ENCODE results near the gene KDF1.

KDF1 gene, protein sequence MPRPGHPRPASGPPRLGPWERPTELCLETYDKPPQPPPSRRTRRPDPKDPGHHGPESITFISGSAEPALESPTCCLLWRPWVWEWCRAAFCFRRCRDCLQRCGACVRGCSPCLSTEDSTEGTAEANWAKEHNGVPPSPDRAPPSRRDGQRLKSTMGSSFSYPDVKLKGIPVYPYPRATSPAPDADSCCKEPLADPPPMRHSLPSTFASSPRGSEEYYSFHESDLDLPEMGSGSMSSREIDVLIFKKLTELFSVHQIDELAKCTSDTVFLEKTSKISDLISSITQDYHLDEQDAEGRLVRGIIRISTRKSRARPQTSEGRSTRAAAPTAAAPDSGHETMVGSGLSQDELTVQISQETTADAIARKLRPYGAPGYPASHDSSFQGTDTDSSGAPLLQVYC

DNA sequence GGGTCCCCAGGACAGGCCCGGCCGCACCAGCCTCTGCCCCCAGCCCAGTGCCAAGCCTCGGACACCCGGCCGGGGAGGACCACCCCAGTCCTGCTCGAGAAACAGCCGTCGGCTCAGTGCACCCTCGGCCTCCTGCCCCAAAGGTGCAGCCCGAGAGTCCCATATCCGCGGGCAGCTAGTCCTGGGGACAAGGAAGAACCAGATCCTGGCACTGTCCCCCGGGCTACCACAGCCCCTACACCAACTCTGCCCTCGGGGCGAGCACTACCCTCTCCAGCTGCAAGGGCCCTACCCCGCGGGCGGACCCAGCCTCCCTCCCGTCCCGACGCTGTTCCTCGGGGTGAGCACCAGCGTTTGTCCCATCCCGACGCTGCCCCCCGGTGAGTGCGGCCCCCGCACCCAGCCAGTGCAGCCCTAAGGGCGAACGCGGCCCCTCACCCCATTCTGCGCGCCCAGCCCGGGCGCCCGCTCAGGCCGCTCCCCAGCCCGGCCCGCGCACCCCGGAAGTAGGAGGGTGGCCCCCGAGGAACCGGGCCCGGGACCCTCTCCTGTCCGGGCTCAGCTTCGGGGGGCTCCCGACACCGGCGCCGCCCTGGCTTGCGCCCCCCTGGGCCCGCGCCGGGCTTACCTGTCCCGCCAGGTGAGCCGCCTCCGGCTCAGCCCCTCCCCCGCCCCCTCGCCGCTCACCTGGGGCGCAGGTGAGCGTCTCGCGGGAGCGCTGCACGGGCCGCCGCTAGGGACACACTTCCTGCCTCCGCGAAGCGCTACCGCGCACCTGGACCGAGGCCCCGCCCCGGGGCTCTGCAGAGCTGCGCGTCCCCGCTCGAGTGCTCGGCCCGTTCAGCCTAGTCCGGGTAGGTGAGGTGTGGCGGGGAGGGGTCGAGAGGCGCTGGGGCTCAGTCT is at the start of gene KDF1:
TSS of gene KDF1 (minus strand) at position 747 of the 903 bp plus-strand sequence. CDS start 8,088 bp downstream, outside the sequence.
- no peak for DNase-seq (ENCODE audit: low spot score)

DNA sequence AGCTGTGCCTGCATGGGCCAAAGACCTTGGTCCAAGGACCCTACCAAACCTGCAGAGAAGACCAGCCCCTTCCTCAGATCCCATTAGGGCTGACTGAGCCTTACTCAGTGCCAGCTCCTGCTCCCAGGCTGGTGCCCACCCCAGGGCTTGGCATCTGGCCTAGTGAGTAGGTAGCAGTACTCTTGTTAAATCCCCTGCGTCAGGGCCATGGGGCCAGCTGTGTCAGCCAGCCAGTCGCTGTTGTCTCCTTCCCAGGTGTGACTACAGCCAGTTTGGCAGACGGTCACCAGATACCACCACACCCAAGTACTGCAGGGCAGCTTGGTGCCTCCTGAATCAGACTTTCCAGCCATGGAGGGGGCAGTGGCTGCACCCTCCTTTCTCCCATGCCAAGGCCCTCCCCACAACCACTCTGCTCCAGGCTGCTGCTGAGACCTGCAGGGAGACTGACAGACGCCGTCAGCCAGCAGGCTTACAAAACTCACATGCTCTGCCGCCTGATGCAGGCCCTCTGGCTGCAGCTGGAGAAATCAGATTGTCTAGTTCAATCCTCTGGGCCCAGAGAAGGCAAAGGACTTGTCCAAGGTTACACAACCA is 49.4 kb upstream of the KDF1 start:
- no peak for DNase-seq (ENCODE audit: low spot score)

GRCh38 chr1:27007909-27008582 is 47.8 kb upstream of the KDF1 start:
- no peak for DNase-seq (ENCODE audit: low spot score)

- DNase-seq (ENCODE audit: low spot score): no peak
Observed at GRCh38 chr1:27006683-27007082, 46.4 kb upstream of the KDF1 start.

- no peak for DNase-seq (ENCODE audit: low spot score)
Observed at GRCh38 chr1:27005648-27006496, 45.6 kb upstream of the KDF1 start.

GRCh38 chr1:27005166-27005530 is 44.9 kb upstream of the KDF1 start:
- no peak for DNase-seq (ENCODE audit: low spot score)

DNA sequence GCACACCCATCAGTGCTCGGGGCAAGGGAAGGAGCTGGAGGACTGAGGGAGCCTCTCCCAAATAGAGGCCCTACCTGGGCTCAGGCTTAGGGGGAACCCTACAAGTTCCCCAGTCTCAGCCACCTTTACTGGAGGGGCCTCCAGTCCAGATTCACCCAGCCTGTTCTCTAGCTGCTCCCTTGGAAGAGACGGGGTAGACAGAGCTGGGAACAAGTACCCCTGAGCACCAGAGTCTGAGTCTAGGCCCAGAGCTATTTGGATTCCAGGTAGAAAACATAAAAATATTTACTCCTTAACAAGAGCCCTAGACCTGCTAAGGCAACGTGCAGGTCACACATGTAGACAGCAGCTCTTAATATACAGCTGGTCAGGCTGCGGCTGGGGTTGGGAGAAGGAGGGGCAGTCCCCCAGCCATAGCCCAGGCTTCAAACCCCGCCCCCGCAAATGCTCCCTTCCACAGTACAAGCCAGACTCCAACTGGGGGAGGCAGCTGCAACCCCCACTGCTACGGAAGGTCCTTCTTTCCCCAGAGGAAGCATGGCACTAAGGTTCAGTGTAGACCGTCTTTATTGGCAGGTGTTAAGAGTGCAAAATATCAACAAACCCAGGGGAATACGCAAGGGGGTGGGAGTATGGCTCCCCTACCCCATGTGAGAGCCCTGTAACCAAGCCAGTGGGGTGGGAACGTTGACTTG is 44.4 kb upstream of the KDF1 start:
- no peak for DNase-seq (ENCODE audit: low spot score)

DNA sequence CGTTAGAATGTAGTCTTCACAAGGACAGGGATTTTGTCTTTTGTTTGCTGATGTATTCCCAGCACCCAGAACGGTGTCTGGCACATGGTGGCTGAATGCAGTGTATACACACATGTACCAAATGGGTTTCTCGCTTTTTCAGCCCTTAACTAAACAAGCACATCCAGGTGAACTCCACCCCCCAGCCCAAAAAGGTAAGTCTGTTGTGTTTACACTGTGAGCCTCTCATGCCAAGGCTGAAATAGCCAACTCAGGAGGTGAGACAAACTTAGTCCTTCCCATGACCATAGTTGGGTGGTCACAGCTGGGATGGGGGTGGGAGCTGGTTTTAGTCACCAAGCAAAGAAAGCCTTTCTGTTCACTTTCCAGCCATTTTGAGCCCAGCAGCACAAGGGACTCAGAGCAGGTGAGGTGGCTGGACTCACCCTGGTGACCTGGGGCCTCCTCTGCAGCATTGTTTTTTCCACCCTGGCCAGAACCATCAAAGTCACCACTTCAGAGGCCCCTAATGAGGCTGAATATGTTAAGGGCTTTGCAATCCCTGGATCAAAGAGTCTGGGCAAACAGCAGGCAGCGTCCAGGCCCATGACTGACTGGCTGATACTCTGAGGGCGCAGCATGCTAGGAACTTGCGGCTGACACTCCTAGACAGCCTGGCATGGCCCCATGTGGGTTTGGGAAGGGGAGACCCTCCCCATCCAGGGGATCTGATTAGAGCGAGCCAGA is 43.6 kb upstream of the KDF1 start:
- no peak for DNase-seq (ENCODE audit: low spot score)

GRCh38 chr1:27001570-27002360 is 41.5 kb upstream of the KDF1 start:
- no peak for DNase-seq (ENCODE audit: low spot score)

DNA sequence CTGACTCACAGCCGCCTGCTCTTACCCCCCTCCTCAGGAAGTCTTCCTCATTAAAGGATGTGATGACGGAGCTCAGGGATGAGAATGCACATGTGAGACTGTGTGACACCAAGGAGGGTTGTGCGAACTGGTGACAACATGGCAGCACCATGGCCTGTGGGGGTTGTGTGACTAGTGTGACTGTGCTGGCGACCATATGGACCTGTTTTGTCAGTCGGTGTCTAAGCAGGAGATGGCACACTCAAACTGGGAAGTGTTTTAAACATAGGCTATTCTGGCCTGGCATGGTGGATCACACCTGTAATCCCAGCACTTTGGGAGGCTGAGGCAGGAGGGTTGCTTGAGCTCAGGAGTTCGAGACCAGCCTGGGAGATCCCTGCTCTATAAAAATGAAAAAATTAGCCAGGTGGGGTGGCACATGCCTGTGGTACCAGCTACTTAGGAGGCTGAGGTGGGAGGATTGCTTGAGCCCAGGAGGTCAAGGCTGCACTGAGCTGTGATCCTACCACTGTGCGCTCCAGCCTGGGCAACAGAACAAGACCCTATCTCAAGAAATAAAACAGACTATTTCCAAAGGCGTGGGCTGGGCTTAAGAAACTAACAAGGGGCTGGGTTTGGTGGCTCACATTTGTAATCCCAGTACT is 40.7 kb upstream of the KDF1 start:
- DNase-seq (ENCODE audit: low spot score): no peak

DNA sequence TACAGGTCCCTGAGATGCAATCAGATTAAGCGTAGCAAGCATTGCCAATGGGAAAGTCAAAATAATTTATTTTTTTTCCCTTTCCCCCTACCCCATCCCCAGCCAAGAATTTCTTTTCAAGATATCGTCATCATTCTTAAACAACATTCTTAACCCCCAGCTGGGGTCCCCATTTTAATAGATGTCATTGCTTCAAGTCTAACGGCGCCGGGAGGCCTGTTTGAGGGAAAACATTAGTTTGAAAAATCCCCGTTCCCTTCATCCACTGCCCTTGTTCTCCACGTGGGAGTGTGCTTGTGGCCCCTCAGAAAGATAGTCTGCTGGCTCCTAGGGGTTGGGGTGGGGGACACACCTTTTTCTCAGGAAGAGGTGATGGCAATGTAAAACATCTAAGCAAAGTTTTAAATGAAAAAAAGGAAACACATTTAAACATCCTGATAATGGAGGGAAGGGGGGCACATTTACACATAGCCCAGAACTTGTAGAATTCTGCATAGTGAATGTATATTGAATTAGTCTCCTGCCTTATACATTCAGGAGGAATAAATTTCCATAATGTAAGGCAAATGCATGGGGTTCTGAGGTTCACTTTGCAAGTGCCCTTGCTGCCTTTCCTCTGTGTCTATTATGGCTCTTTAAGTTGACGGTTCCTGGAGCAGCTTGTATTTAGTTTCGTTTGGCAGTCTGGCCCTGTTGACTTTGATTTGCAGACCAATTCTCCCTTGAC is 40.0 kb upstream of the KDF1 start:
- DNase-seq (ENCODE audit: low spot score): no peak

- DNase-seq (ENCODE audit: low spot score): peak; percentile 88
Observed at GRCh38 chr1:26999440-26999987, 39.2 kb upstream of the KDF1 start.

GRCh38 chr1:26998429-26999300 is 38.4 kb upstream of the KDF1 start:
- no peak for DNase-seq (ENCODE audit: low spot score)

DNA sequence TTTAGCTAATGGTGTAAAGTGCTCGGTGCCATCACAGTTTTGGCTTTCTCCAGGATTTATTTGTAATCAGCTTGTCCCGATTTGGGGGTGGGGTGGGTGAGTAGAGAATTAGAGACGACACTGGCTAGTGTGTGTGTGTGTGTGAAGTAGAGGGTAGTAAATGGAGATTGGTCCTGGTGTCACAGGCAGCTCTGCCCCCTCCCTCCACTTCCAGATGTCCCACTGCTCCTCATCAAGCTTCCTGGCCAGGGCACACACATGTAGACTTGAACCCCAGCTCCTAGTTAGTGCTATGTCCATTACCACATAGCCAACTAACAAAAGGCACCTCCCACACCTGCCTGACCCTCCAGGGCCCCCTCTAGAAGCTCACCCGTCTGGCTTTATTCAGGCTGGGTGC is 36.4 kb upstream of the KDF1 start:
- DNase-seq (ENCODE audit: low spot score): no peak

- DNase-seq (ENCODE audit: low spot score): peak; percentile 62
Observed at GRCh38 chr1:26996024-26996423, 35.8 kb upstream of the KDF1 start.

DNA sequence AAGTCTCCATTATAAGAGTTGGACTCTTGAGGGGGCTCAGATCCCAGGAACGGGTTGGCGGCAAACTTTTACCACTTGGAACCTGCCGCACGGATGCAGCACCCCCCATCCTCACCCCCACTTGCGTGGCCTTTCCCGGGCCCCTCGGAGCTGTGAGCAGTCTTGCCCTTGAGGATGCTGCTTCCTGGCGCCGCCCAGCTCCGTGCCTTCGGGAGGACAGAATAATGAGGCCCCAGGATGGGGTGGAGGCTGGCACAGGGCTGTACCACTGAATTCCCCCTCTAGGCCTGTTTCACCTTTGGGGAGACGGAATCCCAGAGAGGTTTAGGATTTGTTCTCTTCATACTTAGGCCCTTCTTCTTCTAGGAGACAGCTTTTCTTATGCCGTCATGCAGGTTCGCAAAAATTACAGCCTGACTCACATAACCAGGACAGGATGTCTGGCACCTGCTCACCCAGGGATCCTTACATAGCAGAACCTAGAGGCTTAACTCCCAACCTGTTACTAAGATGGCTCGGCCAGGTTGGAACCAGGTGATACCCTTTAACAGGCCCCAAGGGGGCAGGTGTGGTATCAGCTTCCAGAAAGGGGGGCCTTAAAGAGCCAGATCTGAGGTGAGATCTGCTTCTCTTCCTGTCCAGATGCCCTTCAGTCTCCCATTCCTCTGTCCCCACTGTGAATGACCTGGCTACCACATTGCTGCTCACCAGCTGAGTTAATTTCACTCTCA is 34.7 kb upstream of the KDF1 start:
- DNase-seq (ENCODE audit: low spot score): no peak

Data from AG20443 (cell line).